Sigmoid colon (tissue), 7 donors: Measurements from ENCODE around the gene GPX8. TPM values are rescaled to one million over a fixed set of nuclear protein-coding genes. Genes with fewer than 3 reads are reported as not detected.

Source experiments
- DNase-seq: peaks from one replicate; pipeline ENCODE4 v3.0.0-alpha.2; 2019
- H3K27ac ChIP-seq, 4 donors: fragments of 200-600 bp; sonication (generic); one replicate each; pipeline ENCODE4 v1.5.1; 2016 to 2019; ENCODE audit warnings: mild to moderate bottlenecking in 1 of 4
- H3K27me3 ChIP-seq, 3 donors: fragments of 200-600 bp; sonication (generic); one replicate each; pipeline ENCODE4 v1.5.1; 2019; ENCODE audit warnings: mild to moderate bottlenecking in 1 of 3
- H3K36me3 ChIP-seq, 4 donors: fragments of 200-600 bp; sonication (generic); one replicate each; pipeline ENCODE4 v1.5.1; 2016 to 2019
- H3K4me1 ChIP-seq, 4 donors: fragments of 200-600 bp; sonication (generic); one replicate each; pipeline ENCODE4 v1.5.1; 2017 to 2019
- H3K4me3 ChIP-seq, 4 donors: fragments of 200-600 bp; sonication (generic); one replicate each; pipeline ENCODE4 v1.5.1; 2017 to 2019; ENCODE audit warnings: mild to moderate bottlenecking in 2 of 4, moderate library complexity in 1 of 4
- H3K9me3 ChIP-seq, 4 donors: fragments of 200-600 bp in 3 of 4; sonication (generic) in 3 of 4; one replicate each; pipeline versions ENCODE4 v1.5.1 to v1.6.1; 2013 to 2019
- CTCF ChIP-seq, 4 experiments: fragments of 450-650 bp in 3 of 4; fragments of 200-600 bp in 1 of 4; IDR thresholded peaks; one replicate each; pipeline ENCODE4 v1.5.1; 2016 to 2019; ENCODE audit warnings: antibody characterized with exemption in 4 of 4, mild to moderate bottlenecking in 3 of 4, moderate library complexity in 2 of 4
- EP300 ChIP-seq, 4 donors: sonication (generic); formaldehyde crosslinking; IDR thresholded peaks; one replicate each; pipeline ENCODE4 v1.6.1; 2017; ENCODE audit warnings: antibody characterized with exemption in 4 of 4
- POLR2A ChIP-seq, 2 donors: fragments of 450-650 bp; IDR thresholded peaks; one replicate each; pipeline ENCODE4 v1.6.1; 2016; ENCODE audit warnings: antibody characterized with exemption in 2 of 2, mild to moderate bottlenecking in 2 of 2, moderate library complexity in 2 of 2
- POLR2AphosphoS5 ChIP-seq, 4 donors: sonication (generic); formaldehyde crosslinking; IDR thresholded peaks; one replicate each; pipeline ENCODE4 v1.6.1; 2017; ENCODE audit warnings: antibody characterized with exemption in 4 of 4
- WGBS, 2 donors: extraction: QIAGEN DNeasy Blood & Tissue Kit; methylation state at CpG; one replicate each; pipeline ENCODE4 v1.1.7; 2013; 5-methylcytosine and 5-hydroxymethylcytosine counted together
- intact Hi-C: fragments of 100-400 bp; cut with DNase I; formaldehyde crosslinking; loops from one replicate; pipeline ENCODE4 v1.15.1; 2023
- polyA plus RNA-seq, 3 donors: library from polyadenylated mRNA; stranded (reverse); fragments of 200-250 nt; gene quantifications; one replicate each; pipeline ENCODE4 v1.2.3, GENCODE V29; 2013
- total RNA-seq, 4 donors: library from RNA; depleted of rRNA; stranded (reverse); fragments of >200 nt; gene quantifications; one replicate each; pipeline ENCODE4 v1.1.0, GENCODE V29; 2016
- donor health status: healthy with polysubstance abuse.
- donor health status: Bipolar disorder and iron deficiency.
- donor health status: healthy.

Gene GPX8
- total RNA-seq (10 to 100 TPM; 14.2 to 20.8 (median 16.2) TPM), polyA plus RNA-seq (1 to 10 TPM; 1.8 to 8.9 (median 7.2) TPM)

DNA sequence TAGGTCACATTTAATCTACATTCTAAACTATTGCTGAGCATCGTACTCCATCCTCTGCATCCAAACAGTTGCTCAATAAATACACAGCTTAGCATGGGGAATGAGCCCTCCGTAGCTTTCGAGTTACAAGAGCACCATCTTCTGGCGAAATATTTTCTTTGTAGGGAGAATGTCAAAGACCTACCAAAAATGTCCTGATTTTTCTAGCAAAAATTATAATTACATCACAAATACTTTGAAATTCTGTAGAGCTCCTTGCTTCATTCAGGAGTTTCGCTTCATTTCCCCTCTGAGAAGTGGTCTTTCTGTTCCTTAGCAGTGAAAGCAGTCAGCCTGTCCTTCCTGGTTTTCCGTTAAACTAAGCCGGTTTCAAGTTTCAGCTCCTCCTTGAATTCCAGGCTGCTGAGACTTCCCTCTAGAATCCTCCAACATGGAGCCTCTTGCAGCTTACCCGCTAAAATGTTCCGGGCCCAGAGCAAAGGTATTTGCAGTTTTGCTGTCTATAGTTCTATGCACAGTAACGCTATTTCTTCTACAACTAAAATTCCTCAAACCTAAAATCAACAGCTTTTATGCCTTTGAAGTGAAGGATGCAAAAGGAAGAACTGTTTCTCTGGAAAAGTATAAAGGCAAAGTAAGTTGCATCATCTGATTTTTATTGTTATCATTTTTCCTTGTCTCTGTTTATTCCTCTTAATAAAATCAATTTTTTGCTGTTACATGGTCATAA is at the start of gene GPX8:
TSS of gene GPX8 (plus strand) at position 409 of the 730 bp plus-strand sequence. CDS start at position 431, 22 bp downstream.
- intact Hi-C loops = loop anchor here (10.0 kb wide), 1 partner anchor 635 kb away; no protein-coding TSS in a partner anchor
- no peaks in the 10 kb centered on the region for H3K9me3 ChIP-seq
- H3K4me1 ChIP-seq = peaks cover 0 to 6% (median 0%) of the 10 kb centered on the region in 4 donors
- peak within 1 kb of the TSS; percentile 67 to 75 (median 71) for H3K27ac ChIP-seq
- TF ChIP-seq CTCF (IDR thresholded peaks at IDR 0.05) = peak in 3 of 4 experiments; percentile 36 to 46 (median 41)
- TF ChIP-seq POLR2A (IDR thresholded peaks at IDR 0.05) = no peak
- TF ChIP-seq POLR2AphosphoS5 (IDR thresholded peaks at IDR 0.05) = peak in 2 of 4 donors; percentile 19 to 34
- H3K36me3 ChIP-seq = peaks cover 0 to 11% (median 0%) of the 10 kb centered on the region in 4 donors
- H3K4me3 ChIP-seq = peak within 1 kb of the TSS; percentile 24 to 51 (median 46)
- no peak for DNase-seq
- no peaks in the 10 kb centered on the region for H3K27me3 ChIP-seq
- WGBS, 2 donors = 5 to 11% methylated on average over 10 of the region's 10 CpGs

DNA sequence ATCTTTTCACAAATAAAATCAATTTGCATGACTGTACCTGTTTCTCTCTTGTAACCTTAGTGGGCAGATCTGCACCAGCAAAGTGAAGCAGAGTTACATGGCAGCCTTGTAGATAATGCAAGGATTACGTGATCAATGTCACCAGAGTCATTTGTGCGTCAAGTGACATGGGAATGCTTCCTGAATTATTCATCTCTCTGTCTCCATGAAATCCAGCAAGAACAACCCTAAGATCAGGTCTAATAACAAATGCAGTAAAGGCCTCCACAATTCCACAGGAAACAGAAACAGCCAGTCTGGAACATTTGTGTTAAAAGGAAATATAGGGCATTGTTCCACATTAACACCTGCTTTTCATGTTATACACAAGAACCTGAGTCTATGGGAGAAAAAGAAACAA is 49.8 kb upstream of the GPX8 start:
- no peaks in the 10 kb centered on the region for H3K27me3 ChIP-seq
- H3K4me3 ChIP-seq = no peak overlapping the region
- 91 to 92% methylated on average over 2 of the region's 2 CpGs for WGBS, 2 donors
- intact Hi-C loops = no loop called here
- no peak for DNase-seq
- H3K9me3 ChIP-seq = no peaks in the 10 kb centered on the region
- H3K4me1 ChIP-seq = no peaks in the 10 kb centered on the region
- no peak overlapping the region for H3K27ac ChIP-seq
- H3K36me3 ChIP-seq = no peaks in the 10 kb centered on the region
- TF ChIP-seq EP300 (IDR thresholded peaks at IDR 0.05) = no peak
- no peak for TF ChIP-seq CTCF (IDR thresholded peaks at IDR 0.05)
- TF ChIP-seq POLR2A (IDR thresholded peaks at IDR 0.05) = no peak
- no peak for TF ChIP-seq POLR2AphosphoS5 (IDR thresholded peaks at IDR 0.05)

- intact Hi-C loops = no loop called here
- no peak for TF ChIP-seq POLR2A (IDR thresholded peaks at IDR 0.05)
- no peak for TF ChIP-seq EP300 (IDR thresholded peaks at IDR 0.05)
- TF ChIP-seq POLR2AphosphoS5 (IDR thresholded peaks at IDR 0.05) = no peak
- no peak for TF ChIP-seq CTCF (IDR thresholded peaks at IDR 0.05)
- H3K27ac ChIP-seq = no peak overlapping the region
- no peaks in the 10 kb centered on the region for H3K36me3 ChIP-seq
- H3K9me3 ChIP-seq = no peaks in the 10 kb centered on the region
- no peak for DNase-seq
- no peaks in the 10 kb centered on the region for H3K4me1 ChIP-seq
- no peaks in the 10 kb centered on the region for H3K27me3 ChIP-seq
- no peak overlapping the region for H3K4me3 ChIP-seq
Observed at GRCh38 chr5:55113327-55113726, 46.6 kb upstream of the GPX8 start.

DNA sequence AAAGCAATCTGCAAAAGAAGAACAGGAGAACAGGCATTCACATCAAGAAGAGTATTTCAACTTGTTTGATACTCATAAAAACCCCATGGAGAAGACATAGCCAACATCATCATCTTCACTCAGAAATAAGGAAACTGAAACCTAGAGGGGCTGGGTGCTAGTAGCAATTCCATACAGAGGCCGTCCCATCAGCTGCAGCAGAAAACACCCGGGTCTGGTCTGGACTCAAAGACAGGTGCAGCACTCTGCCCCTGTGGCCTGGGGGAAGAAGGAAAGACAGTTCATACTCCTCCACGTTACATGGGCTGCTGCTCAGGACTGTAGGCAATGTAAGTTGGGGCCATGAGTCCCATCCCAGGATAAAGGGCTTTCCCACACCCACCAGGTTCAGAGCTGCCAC is 45.9 kb upstream of the GPX8 start:
- Histone ChIP-seq H3K27ac (no peak overlapping the region), H3K4me3 (no peak overlapping the region), H3K9me3 (no peaks in the 10 kb centered on the region), H3K27me3 (no peaks in the 10 kb centered on the region), H3K36me3 (no peaks in the 10 kb centered on the region), H3K4me1 (no peaks in the 10 kb centered on the region)
- TF ChIP-seq POLR2A (IDR thresholded peaks at IDR 0.05) = no peak
- TF ChIP-seq POLR2AphosphoS5 (IDR thresholded peaks at IDR 0.05) = no peak
- TF ChIP-seq EP300 (IDR thresholded peaks at IDR 0.05) = no peak
- intact Hi-C loops = no loop called here
- 55 to 85% methylated on average over 3 of the region's 3 CpGs for WGBS, 2 donors
- DNase-seq = no peak

DNA sequence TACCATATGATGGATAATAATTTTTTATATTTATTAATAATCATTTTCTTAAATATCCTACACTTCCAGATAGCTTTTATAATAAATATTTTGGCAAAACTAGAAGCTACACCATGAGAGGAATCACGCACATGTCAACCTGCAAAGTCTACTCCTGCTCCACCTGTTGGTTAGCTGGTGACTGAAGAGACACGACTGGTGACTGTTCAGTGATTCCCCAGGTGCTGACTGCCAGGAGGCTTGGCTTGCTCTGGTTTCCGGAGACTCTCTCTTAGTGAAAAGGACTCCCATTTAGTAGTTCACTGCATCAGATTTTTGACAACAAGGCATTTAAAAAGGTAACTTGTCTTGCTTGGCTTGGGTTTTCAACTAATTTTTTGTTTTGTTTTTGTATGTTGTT is 36.6 kb upstream of the GPX8 start:
- no peaks in the 10 kb centered on the region for H3K9me3 ChIP-seq
- no peak overlapping the region for H3K27ac ChIP-seq
- H3K4me1 ChIP-seq = no peaks in the 10 kb centered on the region
- no peak overlapping the region for H3K4me3 ChIP-seq
- no peaks in the 10 kb centered on the region for H3K36me3 ChIP-seq
- DNase-seq = no peak
- intact Hi-C loops = no loop called here
- no peak for TF ChIP-seq CTCF (IDR thresholded peaks at IDR 0.05)
- no peak for TF ChIP-seq EP300 (IDR thresholded peaks at IDR 0.05)
- no peak for TF ChIP-seq POLR2AphosphoS5 (IDR thresholded peaks at IDR 0.05)
- TF ChIP-seq POLR2A (IDR thresholded peaks at IDR 0.05) = no peak
- 61 to 78% methylated on average over 3 of the region's 3 CpGs for WGBS, 2 donors
- H3K27me3 ChIP-seq = no peaks in the 10 kb centered on the region
